ENCODE data around the gene PLXNA4. TPM values are rescaled to one million over a fixed set of nuclear protein-coding genes. Genes with fewer than 3 reads are reported as not detected.

PLXNA4 gene
- total RNA-seq, 1 experiment from 2014 or later, result not detected

- ChIA-PET POLR2A (no interaction called here), CTCF (no interaction called here), RAD21 (ENCODE audit: low non-redundant PET in 1 of 2, low total read pairs in 2 of 2, uncharacterized antibody in 2 of 2, unreplicated experiment in 2 of 2) (no interaction called here)
- Histone ChIP-seq H3K4me3 (replicated peaks in 1 of 2; ENCODE audit: low read depth in 1 of 2, low read length in 2 of 2) (no peak overlapping the region), H3K79me2 (ENCODE audit: insufficient read depth, low read length) (no peaks in the 10 kb centered on the region), H4K20me1 (ENCODE audit: insufficient read depth) (no peaks in the 10 kb centered on the region), H3K9me3 (ENCODE audit: control insufficient read depth in 1 of 2, insufficient read depth in 1 of 2, low read depth in 1 of 2, low read length in 2 of 2) (no peaks in the 10 kb centered on the region), H3K9ac (ENCODE audit: low read length) (no peak overlapping the region), H3K36me3 (ENCODE audit: control insufficient read depth in 1 of 2, insufficient read depth in 2 of 2, low read length in 2 of 2) (no peaks in the 10 kb centered on the region), H3K27me3 (ENCODE audit: insufficient read depth, low read length) (peaks cover 18% of the 10 kb centered on the region), H3K27ac (ENCODE audit: low read depth, low read length) (no peak overlapping the region), H3K9me2 (ENCODE audit: insufficient read depth) (no peaks in the 10 kb centered on the region), H2AFZ (ENCODE audit: low read depth, low read length, poor library complexity, severe bottlenecking) (no peak overlapping the region), H3K4me1 (ENCODE audit: control insufficient read depth in 1 of 2, insufficient read depth in 2 of 2, low read length in 2 of 2) (no peaks in the 10 kb centered on the region), H3K4me2 (ENCODE audit: low read length) (no peak overlapping the region)
- intact Hi-C loops (cut with micrococcal nuclease), result no loop called here
- ATAC-seq, result no peak
- TF ChIP-seq REST (IDR thresholded peaks at IDR 0.05; ENCODE audit: low read depth) (no peak), ZBTB33 (IDR thresholded peaks at IDR 0.05; ENCODE audit: extremely low read depth, insufficient replicate concordance, low read length) (no peak), EGR1 (IDR thresholded peaks at IDR 0.05; ENCODE audit: low read depth) (no peak), ELF1 (IDR thresholded peaks at IDR 0.05; ENCODE audit: borderline replicate concordance, low read depth) (no peak), MAX (IDR thresholded peaks at IDR 0.05) (no peak), CTCF (IDR thresholded peaks at IDR 0.05 in 2 of 3, conservative IDR thresholded peaks at IDR 0.05 in 1 of 3; ENCODE audit: borderline replicate concordance in 1 of 3, insufficient read depth in 1 of 3, low read depth in 2 of 3, low read length in 2 of 3) (no peak), SP1 (IDR thresholded peaks at IDR 0.05; ENCODE audit: low read depth) (no peak), FOSL1 (IDR thresholded peaks at IDR 0.05; ENCODE audit: low read depth) (no peak), POLR2AphosphoS5 (IDR thresholded peaks at IDR 0.05; ENCODE audit: low read depth, low read length) (no peak), CEBPB (IDR thresholded peaks at IDR 0.05; ENCODE audit: low read depth) (no peak)
- no TSS peak for BruUV-seq (replicated peaks)
- no peak for DNase-seq (ENCODE audit: low read depth, low spot score)
These were observed 15.3 kb downstream of the PLXNA4 start for GRCh38 chr7:132560825-132561529.
